ENCODE results near the gene MORN1. TPM values are rescaled to one million over a fixed set of nuclear protein-coding genes. Genes with fewer than 3 reads are reported as not detected.

MORN1 gene
- total and polyA plus RNA-seq, 2 experiments from 2014 or later: 4.5 to 9.4 TPM

DNA sequence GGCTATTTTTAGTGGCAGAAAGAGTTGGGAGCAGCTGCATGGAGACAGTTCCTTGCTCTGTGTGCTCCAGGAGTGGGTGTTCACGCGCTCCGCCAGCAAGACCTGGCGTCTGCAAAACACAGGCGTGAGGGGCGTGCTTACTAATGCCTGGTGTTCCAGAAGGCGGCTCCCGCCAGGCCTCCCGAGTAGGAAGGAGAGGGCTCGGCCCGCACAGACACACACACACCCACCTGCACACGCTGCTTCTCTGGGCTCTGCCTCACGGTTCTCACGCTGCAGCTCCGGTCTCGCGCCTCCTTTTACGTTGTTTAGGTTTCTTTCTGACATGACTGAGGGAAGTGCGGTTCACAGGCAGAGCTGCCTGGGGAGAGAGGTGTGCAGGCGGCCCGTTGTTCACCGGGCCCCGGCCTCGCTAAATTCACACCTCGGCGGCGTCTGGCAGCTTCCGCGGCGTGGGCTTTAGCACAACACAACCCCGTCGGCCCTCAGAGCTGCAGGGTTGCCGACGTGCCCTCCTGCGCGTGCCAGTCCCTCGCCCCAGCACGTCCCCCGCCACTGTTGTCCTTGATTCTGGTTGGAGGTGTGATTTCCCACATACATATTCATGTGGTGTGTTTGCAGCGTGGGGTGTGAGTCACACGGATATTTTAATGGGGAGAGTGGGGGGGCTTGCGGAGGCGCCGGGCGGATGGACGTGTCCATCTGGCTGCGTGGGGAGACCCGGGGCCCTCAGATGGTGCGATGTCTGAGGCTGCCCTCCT, 86.3 kb downstream of the MORN1 start:
- Histone ChIP-seq H3K36me3 (replicated peaks; ENCODE audit: insufficient read depth, low read depth) (no peaks in the 10 kb centered on the region), H3K4me3 (no peak overlapping the region), H3K27ac (no peak overlapping the region), H3K27me3 (no peaks in the 10 kb centered on the region), H3K79me2 (peaks cover 36% of the 10 kb centered on the region), H3K4me2 (no peak overlapping the region), H3K4me1 (ENCODE audit: insufficient read depth) (peaks cover 10% of the 10 kb centered on the region), H3K9me3 (ENCODE audit: low read depth) (no peaks in the 10 kb centered on the region), H4K20me1 (ENCODE audit: insufficient read depth, poor library complexity, severe bottlenecking) (peaks cover 24% of the 10 kb centered on the region), H3K9me2 (replicated peaks; ENCODE audit: insufficient read depth) (no peaks in the 10 kb centered on the region), H2AFZ (no peak overlapping the region)
- 94% methylated on average over 47 of the region's 49 CpGs for WGBS (ENCODE audit: low lambda C conversion rate, missing lambda C conversion rate)
- no peak for DNase-seq (ENCODE audit: low spot score)
- no peak for TF ChIP-seq EZH2phosphoT487 (IDR thresholded peaks at IDR 0.05; ENCODE audit: low read depth, severe bottlenecking, unreplicated experiment)
- TF ChIP-seq EZH2 (IDR thresholded peaks at IDR 0.05; ENCODE audit: borderline replicate concordance): no peak
- TF ChIP-seq, protein P1, sequence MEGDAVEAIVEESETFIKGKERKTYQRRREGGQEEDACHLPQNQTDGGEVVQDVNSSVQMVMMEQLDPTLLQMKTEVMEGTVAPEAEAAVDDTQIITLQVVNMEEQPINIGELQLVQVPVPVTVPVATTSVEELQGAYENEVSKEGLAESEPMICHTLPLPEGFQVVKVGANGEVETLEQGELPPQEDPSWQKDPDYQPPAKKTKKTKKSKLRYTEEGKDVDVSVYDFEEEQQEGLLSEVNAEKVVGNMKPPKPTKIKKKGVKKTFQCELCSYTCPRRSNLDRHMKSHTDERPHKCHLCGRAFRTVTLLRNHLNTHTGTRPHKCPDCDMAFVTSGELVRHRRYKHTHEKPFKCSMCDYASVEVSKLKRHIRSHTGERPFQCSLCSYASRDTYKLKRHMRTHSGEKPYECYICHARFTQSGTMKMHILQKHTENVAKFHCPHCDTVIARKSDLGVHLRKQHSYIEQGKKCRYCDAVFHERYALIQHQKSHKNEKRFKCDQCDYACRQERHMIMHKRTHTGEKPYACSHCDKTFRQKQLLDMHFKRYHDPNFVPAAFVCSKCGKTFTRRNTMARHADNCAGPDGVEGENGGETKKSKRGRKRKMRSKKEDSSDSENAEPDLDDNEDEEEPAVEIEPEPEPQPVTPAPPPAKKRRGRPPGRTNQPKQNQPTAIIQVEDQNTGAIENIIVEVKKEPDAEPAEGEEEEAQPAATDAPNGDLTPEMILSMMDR (IDR thresholded peaks at IDR 0.05; ENCODE audit: poor library complexity): no peak

DNA sequence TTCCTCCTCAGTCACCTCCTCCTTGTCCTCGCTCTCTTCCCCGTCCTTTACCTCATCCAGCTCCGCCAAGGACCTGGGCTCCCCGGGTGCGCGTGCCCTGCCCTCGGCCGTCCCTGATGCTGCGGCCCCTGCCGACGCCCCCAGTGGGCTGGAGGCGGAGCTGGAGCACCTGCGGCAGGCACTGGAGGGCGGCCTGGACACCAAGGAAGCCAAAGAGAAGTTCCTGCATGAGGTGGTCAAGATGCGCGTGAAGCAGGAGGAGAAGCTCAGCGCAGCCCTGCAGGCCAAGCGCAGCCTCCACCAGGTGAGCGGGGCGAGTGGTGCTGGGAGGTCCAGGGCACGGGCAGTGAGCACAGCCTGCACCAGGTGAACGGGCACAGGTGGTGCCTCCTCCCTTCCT, 87.1 kb downstream of the MORN1 start:
- Histone ChIP-seq H3K9me3 (ENCODE audit: low read depth) (no peaks in the 10 kb centered on the region), H3K27me3 (no peaks in the 10 kb centered on the region), H3K27ac (no peak overlapping the region), H3K79me2 (peaks cover 43% of the 10 kb centered on the region), H3K4me2 (no peak overlapping the region), H2AFZ (no peak overlapping the region), H4K20me1 (ENCODE audit: insufficient read depth, poor library complexity, severe bottlenecking) (peaks cover 32% of the 10 kb centered on the region), H3K9me2 (replicated peaks; ENCODE audit: insufficient read depth) (no peaks in the 10 kb centered on the region), H3K4me1 (ENCODE audit: insufficient read depth) (peaks cover 10% of the 10 kb centered on the region), H3K4me3 (no peak overlapping the region), H3K36me3 (replicated peaks; ENCODE audit: insufficient read depth, low read depth) (no peaks in the 10 kb centered on the region)
- DNase-seq (ENCODE audit: low spot score): no peak
- TF ChIP-seq, protein P1 (IDR thresholded peaks at IDR 0.05; ENCODE audit: poor library complexity): no peak
- no peak for TF ChIP-seq EZH2phosphoT487 (IDR thresholded peaks at IDR 0.05; ENCODE audit: low read depth, severe bottlenecking, unreplicated experiment)
- no peak for TF ChIP-seq EZH2 (IDR thresholded peaks at IDR 0.05; ENCODE audit: borderline replicate concordance)
- WGBS (ENCODE audit: low lambda C conversion rate, missing lambda C conversion rate): 96% methylated on average over 18 of the region's 22 CpGs

DNA sequence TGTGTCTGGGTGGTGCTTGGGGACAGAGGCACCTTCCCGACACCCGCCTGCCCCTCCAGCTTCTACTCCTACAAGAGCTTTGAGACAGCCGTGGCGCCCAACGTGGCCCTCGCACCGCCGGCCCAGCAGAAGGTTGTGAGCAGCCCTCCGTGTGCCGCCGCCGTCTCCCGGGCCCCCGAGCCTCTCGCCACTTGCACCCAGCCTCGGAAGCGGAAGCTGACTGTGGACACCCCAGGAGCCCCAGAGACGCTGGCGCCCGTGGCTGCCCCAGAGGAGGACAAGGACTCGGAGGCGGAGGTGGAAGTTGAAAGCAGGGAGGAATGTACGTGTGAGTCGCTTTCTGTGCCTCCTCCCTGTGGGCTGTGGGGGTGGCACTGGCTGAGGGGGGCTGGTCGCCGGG, 87.6 kb downstream of the MORN1 start:
- no peaks in the 10 kb centered on the region for H3K9me3 ChIP-seq (ENCODE audit: low read depth)
- H3K4me3 ChIP-seq: no peak overlapping the region
- H2AFZ ChIP-seq: no peak overlapping the region
- WGBS (ENCODE audit: low lambda C conversion rate, missing lambda C conversion rate): 96% methylated on average over 26 of the region's 26 CpGs
- peaks cover 37% of the 10 kb centered on the region for H4K20me1 ChIP-seq (ENCODE audit: insufficient read depth, poor library complexity, severe bottlenecking)
- peaks cover 12% of the 10 kb centered on the region for H3K4me1 ChIP-seq (ENCODE audit: insufficient read depth)
- H3K79me2 ChIP-seq: peaks cover 46% of the 10 kb centered on the region
- H3K4me2 ChIP-seq: no peak overlapping the region
- H3K36me3 ChIP-seq (replicated peaks; ENCODE audit: insufficient read depth, low read depth): no peaks in the 10 kb centered on the region
- no peak for TF ChIP-seq EZH2 (IDR thresholded peaks at IDR 0.05; ENCODE audit: borderline replicate concordance)
- TF ChIP-seq, protein P1 (IDR thresholded peaks at IDR 0.05; ENCODE audit: poor library complexity): no peak
- TF ChIP-seq EZH2phosphoT487 (IDR thresholded peaks at IDR 0.05; ENCODE audit: low read depth, severe bottlenecking, unreplicated experiment): no peak
- H3K9me2 ChIP-seq (replicated peaks; ENCODE audit: insufficient read depth): no peaks in the 10 kb centered on the region
- H3K27me3 ChIP-seq: no peaks in the 10 kb centered on the region
- no peak overlapping the region for H3K27ac ChIP-seq
- no peak for DNase-seq (ENCODE audit: low spot score)

Measured in hepatocyte (in vitro differentiated cells).